H1 (cell line): Measurements from ENCODE around the gene SIPA1L2.

Experiments used
- BCL11A ChIP-seq, 2 experiments: IDR thresholded peaks; one replicate each; pipeline ENCODE4 v1.6.1; 2011; ENCODE audit warnings: low read depth in 2 of 2, low read length in 2 of 2, mild to moderate bottlenecking in 2 of 2
- CBX8 ChIP-seq: fragments of 300-800, 300-1000 bp; sonication (generic); IDR thresholded peaks from 2 replicates; pipeline ENCODE4 v1.7.1; 2016; ENCODE audit warnings: low read depth, low read length, borderline replicate concordance
- EP300 ChIP-seq, 2 experiments: IDR thresholded peaks; 1 replicate in 1 of 2; 2 replicates in 1 of 2; pipeline ENCODE4 v1.6.1; 2011 to 2012; ENCODE audit warnings: low read depth in 2 of 2, low read length in 2 of 2, mild to moderate bottlenecking in 2 of 2, borderline replicate concordance in 1 of 2, inconsistent platforms in 1 of 2, moderate library complexity in 1 of 2
- JUN ChIP-seq: IDR thresholded peaks from 2 replicates; pipeline ENCODE4 v1.6.1; 2011; ENCODE audit warnings: low read depth, mild to moderate bottlenecking, improper control_type of control experiment, low read length
- MAFK ChIP-seq: IDR thresholded peaks from 2 replicates; pipeline ENCODE4 v1.6.1; 2012; ENCODE audit warnings: low read depth, mild to moderate bottlenecking, improper control_type of control experiment, low read length
- PHF8 ChIP-seq: fragments of 200-600 bp; sonication (generic); conservative IDR thresholded peaks from 2 replicates; pipeline ENCODE4 v1.7.1; 2012; ENCODE audit warnings: low read depth, mild to moderate bottlenecking, inconsistent platforms, low read length, moderate library complexity
- POLR2A ChIP-seq, 2 experiments: IDR thresholded peaks; 1 replicate in 1 of 2; 2 replicates in 1 of 2; pipeline ENCODE4 v1.6.1; 2011; ENCODE audit warnings: low read depth in 2 of 2, low read length in 2 of 2, mild to moderate bottlenecking in 2 of 2; ENCODE audit errors: control extremely low read depth in 1 of 2
- POLR2AphosphoS5 ChIP-seq: IDR thresholded peaks from 2 replicates; pipeline ENCODE4 v1.6.1; 2011; ENCODE audit warnings: low read depth, low read length
- RAD21 ChIP-seq, 2 experiments: IDR thresholded peaks in 1 of 2; conservative IDR thresholded peaks in 1 of 2; 2 replicates each; pipeline ENCODE4 v1.6.1; 2011; ENCODE audit warnings: low read depth in 2 of 2, low read length in 2 of 2, improper control_type of control experiment in 1 of 2, inconsistent platforms in 1 of 2, mild to moderate bottlenecking in 1 of 2, moderate library complexity in 1 of 2
- SP2 ChIP-seq: IDR thresholded peaks from 2 replicates; pipeline ENCODE4 v1.6.1; 2012; ENCODE audit warnings: mild to moderate bottlenecking, low read length, inconsistent platforms
- SRF ChIP-seq: IDR thresholded peaks from 2 replicates; pipeline ENCODE4 v1.6.1; 2011; ENCODE audit warnings: mild to moderate bottlenecking, low read depth, low read length, moderate library complexity
- TBP ChIP-seq: IDR thresholded peaks from 2 replicates; pipeline ENCODE4 v1.6.1; 2011; ENCODE audit warnings: low read depth, low read length, improper control_type of control experiment
- USF2 ChIP-seq: IDR thresholded peaks from 2 replicates; pipeline ENCODE4 v1.6.1; 2011; ENCODE audit warnings: low read length, improper control_type of control experiment
- TF ChIP-seq, protein P1 (sequence below), 3 experiments: IDR thresholded peaks; 1 replicate in 2 of 3; 2 replicates in 1 of 3; pipeline versions ENCODE4 v1.5.1 to v1.6.1; 2011; ENCODE audit warnings: low read length in 3 of 3, mild to moderate bottlenecking in 3 of 3, inconsistent platforms in 2 of 3, low read depth in 1 of 3, moderate library complexity in 1 of 3; ENCODE audit not compliant: insufficient read depth in 1 of 3; ENCODE audit errors: control extremely low read depth in 1 of 3

GRCh38 chr1:232594768-232595698, 34.9 kb downstream of the SIPA1L2 start:
- TF ChIP-seq RAD21 (IDR thresholded peaks at IDR 0.05 in 1 of 2, conservative IDR thresholded peaks at IDR 0.05 in 1 of 2; ENCODE audit: low read depth in 2 of 2, low read length in 2 of 2) (no peak), USF2 (no peak), CBX8 (no peak), EP300 (IDR thresholded peaks at IDR 0.05; ENCODE audit: borderline replicate concordance in 1 of 2, low read depth in 2 of 2, low read length in 2 of 2) (no peak), POLR2A (IDR thresholded peaks at IDR 0.05; ENCODE audit: control extremely low read depth in 1 of 2, low read depth in 2 of 2, low read length in 2 of 2) (no peak), POLR2AphosphoS5 (no peak), BCL11A (IDR thresholded peaks at IDR 0.05; ENCODE audit: low read depth in 2 of 2, low read length in 2 of 2) (no peak), SRF (no peak), PHF8 (no peak), MAFK (no peak), JUN (no peak), TBP (no peak), SP2 (no peak)
- TF ChIP-seq, protein P1, sequence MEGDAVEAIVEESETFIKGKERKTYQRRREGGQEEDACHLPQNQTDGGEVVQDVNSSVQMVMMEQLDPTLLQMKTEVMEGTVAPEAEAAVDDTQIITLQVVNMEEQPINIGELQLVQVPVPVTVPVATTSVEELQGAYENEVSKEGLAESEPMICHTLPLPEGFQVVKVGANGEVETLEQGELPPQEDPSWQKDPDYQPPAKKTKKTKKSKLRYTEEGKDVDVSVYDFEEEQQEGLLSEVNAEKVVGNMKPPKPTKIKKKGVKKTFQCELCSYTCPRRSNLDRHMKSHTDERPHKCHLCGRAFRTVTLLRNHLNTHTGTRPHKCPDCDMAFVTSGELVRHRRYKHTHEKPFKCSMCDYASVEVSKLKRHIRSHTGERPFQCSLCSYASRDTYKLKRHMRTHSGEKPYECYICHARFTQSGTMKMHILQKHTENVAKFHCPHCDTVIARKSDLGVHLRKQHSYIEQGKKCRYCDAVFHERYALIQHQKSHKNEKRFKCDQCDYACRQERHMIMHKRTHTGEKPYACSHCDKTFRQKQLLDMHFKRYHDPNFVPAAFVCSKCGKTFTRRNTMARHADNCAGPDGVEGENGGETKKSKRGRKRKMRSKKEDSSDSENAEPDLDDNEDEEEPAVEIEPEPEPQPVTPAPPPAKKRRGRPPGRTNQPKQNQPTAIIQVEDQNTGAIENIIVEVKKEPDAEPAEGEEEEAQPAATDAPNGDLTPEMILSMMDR (IDR thresholded peaks at IDR 0.05; ENCODE audit: control extremely low read depth in 1 of 3, insufficient read depth in 1 of 3, low read depth in 1 of 3, low read length in 3 of 3), result no peak
